H1 (cell line): ENCODE results near the gene AFAP1L2. TPM values are rescaled to one million over a fixed set of nuclear protein-coding genes. Genes with fewer than 3 reads are reported as not detected.

Source experiments
- CTCF ChIA-PET: fragments of 300-600 bp; sonication (Branson Sonifier 250); formaldehyde crosslinking; loops from one replicate; lab custom pipeline; 2021; ENCODE audit not compliant: partially characterized antibody; lab: Charles Lee
- POLR2A ChIA-PET: fragments of 300-600 bp; sonication (Branson Sonifier 250); formaldehyde crosslinking; loops from one replicate; lab custom pipeline; 2021; ENCODE audit warnings: inconsistent platforms; ENCODE audit not compliant: partially characterized antibody; lab: Charles Lee
- DNase-seq, 2 experiments: peaks; one replicate each; pipeline versions ENCODE4 v3.0.0 to v3.0.0-alpha.2; 2010 to 2022; ENCODE audit warnings: low spot score in 2 of 2, low read depth in 1 of 2, mixed read lengths in 1 of 2
- FAIRE-seq: peaks from 2 replicates; lab custom pipeline; 2011; peaks lifted over from hg19 to GRCh38; lab: Jason Lieb, UNC
- H2AFZ ChIP-seq: 2 replicates; pipeline ENCODE4 v1.8.1; 2012; ENCODE audit warnings: low read length, inconsistent platforms
- H2AK5ac ChIP-seq: 2 replicates; pipeline ENCODE4 v1.6.1; 2013; ENCODE audit warnings: low read depth, low read length
- H2BK120ac ChIP-seq: replicated peaks from 2 replicates; pipeline ENCODE3; 2013; ENCODE audit warnings: low read depth, low read length, inconsistent platforms
- H2BK12ac ChIP-seq: 2 replicates; pipeline ENCODE4 v1.6.1; 2013; ENCODE audit warnings: low read depth, low read length
- H2BK15ac ChIP-seq: 2 replicates; pipeline ENCODE4 v1.6.1; 2013; ENCODE audit warnings: low read length
- H2BK20ac ChIP-seq: 2 replicates; pipeline ENCODE4 v1.6.1; 2013; ENCODE audit warnings: low read length
- H2BK5ac ChIP-seq: 2 replicates; pipeline ENCODE4 v1.6.1; 2013; ENCODE audit warnings: low read depth, low read length
- H3K14ac ChIP-seq: 2 replicates; pipeline ENCODE4 v1.6.1; 2013; ENCODE audit warnings: inconsistent platforms; ENCODE audit not compliant: insufficient read length
- H3K18ac ChIP-seq: 2 replicates; pipeline ENCODE4 v1.6.1; 2013; ENCODE audit warnings: low read length; ENCODE audit errors: extremely low read depth
- H3K23ac ChIP-seq: 2 replicates; pipeline ENCODE4 v1.6.1; 2013; ENCODE audit warnings: inconsistent platforms; ENCODE audit not compliant: insufficient read length
- H3K23me2 ChIP-seq: 2 replicates; pipeline ENCODE4 v1.6.1; 2013; ENCODE audit warnings: low read depth, low read length
- H3K27ac ChIP-seq: 2 replicates; pipeline ENCODE4 v1.6.1; 2011; ENCODE audit warnings: low read depth, low read length, inconsistent platforms
- H3K27me3 ChIP-seq, 4 experiments: replicated peaks in 1 of 4; 1 replicate in 1 of 4; 2 replicates in 3 of 4; pipeline versions ENCODE4 v1.6.1 to v1.8.1; 2011 to 2013; ENCODE audit warnings: low read length in 3 of 4, mild to moderate bottlenecking in 3 of 4, inconsistent platforms in 2 of 4, mixed read lengths in 2 of 4, moderate library complexity in 1 of 4; ENCODE audit not compliant: control insufficient read depth in 3 of 4, insufficient read depth in 3 of 4; ENCODE audit errors: extremely low read depth in 1 of 4
- H3K36me3 ChIP-seq, 4 experiments: 2 replicates each; pipeline versions ENCODE4 v1.6.1 to v1.8.1; 2011 to 2013; ENCODE audit warnings: mild to moderate bottlenecking in 4 of 4, low read length in 3 of 4, moderate library complexity in 2 of 4, control low read depth in 1 of 4, inconsistent platforms in 1 of 4; ENCODE audit not compliant: insufficient read depth in 4 of 4, control insufficient read depth in 2 of 4
- H3K4ac ChIP-seq: replicated peaks from 2 replicates; pipeline ENCODE3; 2013; ENCODE audit warnings: low read length, low read depth, mixed read lengths, inconsistent platforms; ENCODE audit not compliant: insufficient read length
- H3K4me1 ChIP-seq, 4 experiments: replicated peaks in 1 of 4; 1 replicate in 1 of 4; 2 replicates in 3 of 4; pipeline versions ENCODE4 v1.6.1 to v1.8.1; 2011 to 2013; ENCODE audit warnings: low read length in 3 of 4, inconsistent platforms in 2 of 4, mixed read lengths in 1 of 4; ENCODE audit not compliant: insufficient read depth in 4 of 4, control insufficient read depth in 3 of 4
- H3K4me2 ChIP-seq, 2 experiments: 2 replicates each; pipeline versions ENCODE4 v1.6.1 to v1.8.1; 2011 to 2013; ENCODE audit warnings: low read depth in 2 of 2, low read length in 2 of 2, control low read depth in 1 of 2, inconsistent platforms in 1 of 2, mild to moderate bottlenecking in 1 of 2; ENCODE audit not compliant: insufficient read depth in 1 of 2
- H3K4me3 ChIP-seq, 4 experiments: fragments of 200-600, 300-600 bp in 1 of 4; sonication (generic), shearing (Covaris generic), sonication (Bioruptor Twin) in 1 of 4; 2 replicates each; pipeline versions ENCODE4 v1.5.1 to v1.8.1; 2011 to 2016; ENCODE audit warnings: low read length in 4 of 4, low read depth in 3 of 4, control low read depth in 2 of 4, inconsistent platforms in 2 of 4, mild to moderate bottlenecking in 2 of 4, mixed read lengths in 1 of 4, moderate library complexity in 1 of 4; ENCODE audit not compliant: insufficient read depth in 2 of 4; ENCODE audit errors: extremely low read depth in 1 of 4
- H3K56ac ChIP-seq: replicated peaks from 2 replicates; pipeline ENCODE3; 2013; ENCODE audit warnings: low read depth, mild to moderate bottlenecking, mixed read lengths, low read length, inconsistent platforms; ENCODE audit not compliant: insufficient read length
- H3K79me1 ChIP-seq: 2 replicates; pipeline ENCODE4 v1.6.1; 2013; ENCODE audit warnings: low read depth, low read length, control low read depth
- H3K79me2 ChIP-seq, 2 experiments: 2 replicates each; pipeline versions ENCODE4 v1.6.1 to v1.8.1; 2012 to 2013; ENCODE audit warnings: low read length in 2 of 2, mild to moderate bottlenecking in 2 of 2, inconsistent platforms in 1 of 2; ENCODE audit not compliant: insufficient read depth in 2 of 2, control insufficient read depth in 1 of 2
- H3K9ac ChIP-seq, 4 experiments: replicated peaks in 1 of 4; 1 replicate in 1 of 4; 2 replicates in 3 of 4; pipeline versions ENCODE4 v1.6.1 to v1.8.1; 2011 to 2013; ENCODE audit warnings: low read depth in 3 of 4, low read length in 3 of 4, control low read depth in 2 of 4, mild to moderate bottlenecking in 2 of 4, moderate library complexity in 2 of 4, inconsistent platforms in 1 of 4; ENCODE audit errors: extremely low read depth in 1 of 4
- H3K9me3 ChIP-seq, 2 experiments: 2 replicates each; pipeline versions ENCODE4 v1.6.1 to v1.8.1; 2012 to 2013; ENCODE audit warnings: mild to moderate bottlenecking in 2 of 2, moderate library complexity in 2 of 2, control low read depth in 1 of 2, inconsistent platforms in 1 of 2, low read depth in 1 of 2, low read length in 1 of 2, mixed read lengths in 1 of 2; ENCODE audit not compliant: insufficient read depth in 2 of 2
- H4K20me1 ChIP-seq, 2 experiments: replicated peaks in 1 of 2; 2 replicates each; pipeline versions ENCODE3 to v1.8.1; 2011 to 2013; ENCODE audit warnings: inconsistent platforms in 2 of 2, low read length in 2 of 2, mild to moderate bottlenecking in 1 of 2; ENCODE audit not compliant: insufficient read depth in 2 of 2, control insufficient read depth in 1 of 2
- H4K5ac ChIP-seq: 2 replicates; pipeline ENCODE4 v1.6.1; 2013; ENCODE audit warnings: low read length, low read depth, mixed read lengths, inconsistent platforms; ENCODE audit not compliant: insufficient read length
- H4K8ac ChIP-seq: 2 replicates; pipeline ENCODE4 v1.8.0; 2013; ENCODE audit warnings: mild to moderate bottlenecking, moderate library complexity, low read length, inconsistent platforms; ENCODE audit not compliant: insufficient read depth; ENCODE audit errors: extremely low read depth
- H4K91ac ChIP-seq: replicated peaks from 2 replicates; pipeline ENCODE3; 2013; ENCODE audit warnings: low read length, mixed read lengths, inconsistent platforms; ENCODE audit not compliant: insufficient read length
- BCL11A ChIP-seq, 2 experiments: IDR thresholded peaks; one replicate each; pipeline ENCODE4 v1.6.1; 2011; ENCODE audit warnings: low read depth in 2 of 2, low read length in 2 of 2, mild to moderate bottlenecking in 2 of 2
- CBX5 ChIP-seq: fragments of 300-800, 300-1000 bp; sonication (generic); IDR thresholded peaks from 2 replicates; pipeline ENCODE4 v1.7.1; 2016; ENCODE audit warnings: antibody characterized with exemption, low read length, low read depth
- GABPA ChIP-seq: IDR thresholded peaks from 2 replicates; pipeline ENCODE4 v1.6.1; 2011; ENCODE audit warnings: mild to moderate bottlenecking, low read length, moderate library complexity, borderline replicate concordance; ENCODE audit not compliant: insufficient read depth
- JUND ChIP-seq: IDR thresholded peaks from 2 replicates; pipeline ENCODE4 v1.6.1; 2011; ENCODE audit warnings: mild to moderate bottlenecking, improper control_type of control experiment, low read length
- MAFK ChIP-seq: IDR thresholded peaks from 2 replicates; pipeline ENCODE4 v1.6.1; 2012; ENCODE audit warnings: low read depth, mild to moderate bottlenecking, improper control_type of control experiment, low read length
- NANOG ChIP-seq: IDR thresholded peaks from 2 replicates; pipeline ENCODE4 v1.6.1; 2011; ENCODE audit warnings: low read length, low read depth, mild to moderate bottlenecking, inconsistent platforms; ENCODE audit not compliant: insufficient read depth, poor library complexity, severe bottlenecking
- RNF2 ChIP-seq: fragments of 200-900, 300-1000 bp; sonication (generic); IDR thresholded peaks from 2 replicates; pipeline ENCODE4 v1.7.1; 2016; ENCODE audit warnings: borderline replicate concordance, low read depth, mild to moderate bottlenecking, antibody characterized with exemption, low read length; ENCODE audit not compliant: poor library complexity, severe bottlenecking; ENCODE audit errors: missing control alignments
- RXRA ChIP-seq: IDR thresholded peaks from 2 replicates; pipeline ENCODE4 v1.6.1; 2011; ENCODE audit warnings: low read depth, mild to moderate bottlenecking, low read length, moderate library complexity; ENCODE audit not compliant: insufficient read depth
- SP1 ChIP-seq: IDR thresholded peaks from 2 replicates; pipeline ENCODE4 v1.6.1; 2011; ENCODE audit warnings: low read depth, low read length
- TAF7 ChIP-seq: optimal IDR thresholded peaks from 2 replicates; pipeline ENCODE3; 2011; ENCODE audit warnings: low read depth, mild to moderate bottlenecking, inconsistent platforms, low read length, moderate library complexity, borderline replicate concordance
- WGBS, 2 experiments: shearing (Covaris generic) in 1 of 2; methylation state at CpG; one replicate each; pipeline versions ENCODE4 v1.1.6 to v1.1.7; 2013 to 2015; ENCODE audit warnings: low lambda C conversion rate in 2 of 2, mixed read lengths in 2 of 2, inconsistent platforms in 1 of 2, low coverage in 1 of 2, missing lambda C conversion rate in 1 of 2; ENCODE audit not compliant: insufficient replicate concordance in 2 of 2, insufficient coverage in 1 of 2, insufficient read length in 1 of 2; ENCODE audit errors: extremely low coverage in 1 of 2, missing lambda C conversion rate in 1 of 2; 5-methylcytosine and 5-hydroxymethylcytosine counted together
- polyA plus RNA-seq, 7 experiments: library from polyadenylated mRNA; depleted of rRNA in 3 of 7; stranded (reverse) in 5 of 7; unstranded in 2 of 7; fragments of >200 nt in 5 of 7; fragments of 200-250 nt in 2 of 7; gene quantifications; 1 replicate in 5 of 7; 2 replicates in 1 of 7; 4 replicates in 1 of 7; pipeline versions ENCODE4 v1.2.1 to v1.2.3, GENCODE V29; 2011 to 2013; ENCODE audit warnings: missing spikeins in 2 of 7, mixed read lengths in 2 of 7
- total RNA-seq: library from RNA; stranded (reverse); fragmentation: NEBNext Ultra II Directional; extraction: Animal tissue kit (Norgen Biotek cat#: 25700); gene quantifications from 2 replicates; pipeline ENCODE4 v1.2.1, GENCODE V29; 2021
- TF ChIP-seq, protein P1 (sequence below): IDR thresholded peaks from 2 replicates; pipeline ENCODE4 v1.6.1; 2012; ENCODE audit warnings: inconsistent platforms
- TF ChIP-seq, protein P2 (sequence below): IDR thresholded peaks from 2 replicates; pipeline ENCODE4 v1.6.1; 2011; ENCODE audit warnings: low read depth, mild to moderate bottlenecking, low read length; ENCODE audit not compliant: insufficient read depth

Gene AFAP1L2
- total and polyA plus RNA-seq, 2 of the 8 experiments (the other 6 are each of a cell fraction or from before 2014, with no cell fraction given): 3.9 to 6.4 TPM

DNA sequence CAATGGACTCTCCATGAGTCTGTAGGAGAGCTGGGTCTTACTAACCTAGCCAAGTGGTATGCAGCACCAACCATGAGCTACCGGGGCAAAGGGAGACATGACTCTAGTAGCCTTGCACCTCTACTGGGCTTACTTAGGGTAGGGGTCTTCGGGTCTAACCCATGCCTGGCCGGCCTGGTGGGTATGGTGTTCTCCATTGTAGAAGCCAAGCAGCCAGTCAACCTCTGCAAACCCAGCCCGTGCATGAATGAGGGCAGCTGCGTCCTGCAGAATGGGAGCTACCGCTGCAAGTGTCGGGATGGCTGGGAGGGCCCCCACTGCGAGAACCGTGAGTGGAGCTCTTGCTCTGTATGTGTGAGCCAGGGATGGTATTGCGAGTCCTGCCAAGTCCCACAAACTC lies 114.3 kb downstream of the AFAP1L2 start:
- Histone ChIP-seq H2BK5ac (no peak overlapping the region), H2BK120ac (no peak overlapping the region), H4K5ac (no peak overlapping the region), H3K23me2 (no peaks in the 10 kb centered on the region), H3K18ac (no peak overlapping the region), H2BK15ac (no peak overlapping the region), H3K56ac (no peak overlapping the region), H3K23ac (no peak overlapping the region), H4K20me1 (no peaks in the 10 kb centered on the region), H3K36me3 (no peaks in the 10 kb centered on the region; a peak in 1 of 8 replicates), H3K9me3 (no peaks in the 10 kb centered on the region), H2AFZ (no peak overlapping the region), H3K9ac (no peak overlapping the region), H3K79me2 (no peaks in the 10 kb centered on the region), H3K4me2 (no peak overlapping the region), H2BK20ac (no peak overlapping the region), H3K4me1 (no peaks in the 10 kb centered on the region; a peak in 1 of 7 replicates), H3K79me1 (no peaks in the 10 kb centered on the region), H3K14ac (no peak overlapping the region), H3K27ac (no peak overlapping the region), H3K27me3 (no peaks in the 10 kb centered on the region), H4K91ac (no peak overlapping the region), H3K4ac (no peak overlapping the region), H2AK5ac (no peak overlapping the region), H2BK12ac (no peak overlapping the region), H4K8ac (no peak overlapping the region), H3K4me3 (no peak overlapping the region)
- 96% methylated on average over 10 of the region's 10 CpGs; no CpG with 5 or more reads in 1 of the 2 experiments for WGBS, 2 experiments
- DNase-seq (no peak), FAIRE-seq (no peak)
- ChIA-PET CTCF (interaction anchor here (0.6 to 3.6 kb wide), 8 partner anchors 9 to 148 kb away, joined by 3 to 29 read pairs (median 4); no protein-coding TSS in a partner anchor), POLR2A (interaction anchor here (0.6 to 1.5 kb wide), 3 partner anchors 8 to 651 kb away, joined by 3 read pairs; partner anchors contain the start of gene VWA2)
- TF ChIP-seq RXRA (no peak), MAFK (no peak), SP1 (no peak), JUND (no peak), CBX5 (no peak), NANOG (no peak), TAF7 (no peak), RNF2 (no peak), BCL11A (IDR thresholded peaks at IDR 0.05; ENCODE audit: low read depth in 2 of 2, low read length in 2 of 2) (no peak), GABPA (no peak)
- TF ChIP-seq, protein P1, sequence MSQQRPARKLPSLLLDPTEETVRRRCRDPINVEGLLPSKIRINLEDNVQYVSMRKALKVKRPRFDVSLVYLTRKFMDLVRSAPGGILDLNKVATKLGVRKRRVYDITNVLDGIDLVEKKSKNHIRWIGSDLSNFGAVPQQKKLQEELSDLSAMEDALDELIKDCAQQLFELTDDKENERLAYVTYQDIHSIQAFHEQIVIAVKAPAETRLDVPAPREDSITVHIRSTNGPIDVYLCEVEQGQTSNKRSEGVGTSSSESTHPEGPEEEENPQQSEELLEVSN: no peak
- TF ChIP-seq, protein P2, sequence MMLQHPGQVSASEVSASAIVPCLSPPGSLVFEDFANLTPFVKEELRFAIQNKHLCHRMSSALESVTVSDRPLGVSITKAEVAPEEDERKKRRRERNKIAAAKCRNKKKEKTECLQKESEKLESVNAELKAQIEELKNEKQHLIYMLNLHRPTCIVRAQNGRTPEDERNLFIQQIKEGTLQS: no peak
